ENCODE data around the gene PITPNC1.
"Not testable (repeated sequence)": the region's sequence is repeated elsewhere in the genome, so short reads cannot be mapped to it uniquely, and the experiment has no call there.

Gene PITPNC1

DNA sequence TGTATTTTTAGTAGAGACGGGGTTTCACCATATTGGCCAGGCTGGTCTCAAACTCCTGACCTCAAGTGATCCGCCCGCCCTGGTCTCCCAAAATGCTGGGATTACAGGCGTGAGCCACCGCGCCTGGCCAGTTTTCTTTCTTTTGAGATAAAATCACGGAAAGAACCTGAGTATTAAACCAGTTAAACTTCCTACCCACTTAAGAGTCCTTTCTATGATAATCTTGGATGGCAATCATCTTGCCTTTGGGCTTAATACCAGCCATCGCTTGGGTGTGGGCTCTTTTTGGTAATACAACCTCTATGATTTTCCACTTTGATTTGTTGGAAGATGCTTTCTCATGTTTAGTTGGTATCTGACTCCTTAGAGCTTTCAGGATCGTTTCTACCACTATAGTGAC lies 24.0 kb downstream of the PITPNC1 start:
- no peak for DNase-seq (ENCODE audit: low read depth)
- TF ChIP-seq, protein P1, sequence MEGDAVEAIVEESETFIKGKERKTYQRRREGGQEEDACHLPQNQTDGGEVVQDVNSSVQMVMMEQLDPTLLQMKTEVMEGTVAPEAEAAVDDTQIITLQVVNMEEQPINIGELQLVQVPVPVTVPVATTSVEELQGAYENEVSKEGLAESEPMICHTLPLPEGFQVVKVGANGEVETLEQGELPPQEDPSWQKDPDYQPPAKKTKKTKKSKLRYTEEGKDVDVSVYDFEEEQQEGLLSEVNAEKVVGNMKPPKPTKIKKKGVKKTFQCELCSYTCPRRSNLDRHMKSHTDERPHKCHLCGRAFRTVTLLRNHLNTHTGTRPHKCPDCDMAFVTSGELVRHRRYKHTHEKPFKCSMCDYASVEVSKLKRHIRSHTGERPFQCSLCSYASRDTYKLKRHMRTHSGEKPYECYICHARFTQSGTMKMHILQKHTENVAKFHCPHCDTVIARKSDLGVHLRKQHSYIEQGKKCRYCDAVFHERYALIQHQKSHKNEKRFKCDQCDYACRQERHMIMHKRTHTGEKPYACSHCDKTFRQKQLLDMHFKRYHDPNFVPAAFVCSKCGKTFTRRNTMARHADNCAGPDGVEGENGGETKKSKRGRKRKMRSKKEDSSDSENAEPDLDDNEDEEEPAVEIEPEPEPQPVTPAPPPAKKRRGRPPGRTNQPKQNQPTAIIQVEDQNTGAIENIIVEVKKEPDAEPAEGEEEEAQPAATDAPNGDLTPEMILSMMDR (IDR thresholded peaks at IDR 0.05; ENCODE audit: insufficient read depth, low read depth, low read length, missing control alignments), result no peak
- H3K4me3 ChIP-seq (ENCODE audit: low read length), result no peak overlapping the region

DNA sequence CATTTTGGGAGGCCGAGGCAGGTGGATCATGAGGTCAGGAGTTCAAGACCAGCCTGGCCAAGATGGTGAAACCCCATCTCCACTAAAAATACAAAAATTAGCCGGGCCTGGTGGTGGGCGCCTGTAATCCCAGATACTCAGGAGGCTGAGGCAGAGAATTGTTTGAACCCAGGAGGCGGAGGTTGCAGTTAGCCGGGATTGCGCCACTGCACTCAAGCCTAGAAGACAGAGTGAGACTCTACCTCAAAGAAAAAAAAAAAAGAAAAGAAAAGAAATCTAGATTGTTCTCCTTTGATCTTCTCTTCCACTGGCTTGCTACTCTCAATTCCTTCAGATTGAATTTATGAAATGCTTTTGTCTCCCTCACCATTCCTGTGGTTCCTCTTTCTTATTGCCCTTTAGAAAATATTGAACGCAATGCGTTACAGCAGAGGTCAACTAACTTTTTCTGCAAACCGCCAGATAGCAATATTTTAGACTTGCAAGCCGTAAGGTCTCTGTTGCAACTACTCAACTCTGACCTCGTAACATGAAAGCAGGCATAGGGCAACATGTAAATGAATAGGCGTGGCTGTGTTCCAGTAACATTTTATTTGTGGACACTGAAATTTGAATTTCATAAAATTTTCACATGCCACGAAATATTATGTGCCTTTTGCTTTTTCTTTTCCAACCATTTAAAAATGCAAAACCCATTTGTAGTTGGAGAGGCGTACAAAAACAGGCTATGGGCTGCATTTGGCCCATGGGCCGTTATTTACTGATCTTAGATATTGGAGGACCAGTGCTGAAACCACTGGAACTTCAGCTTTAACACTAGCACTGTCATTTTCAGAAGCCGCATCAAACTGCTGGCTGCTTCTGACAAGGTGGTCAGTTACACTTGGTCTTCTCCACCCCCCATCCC lies 24.8 kb downstream of the PITPNC1 start:
- H3K4me3 ChIP-seq (ENCODE audit: low read length), result no peak overlapping the region
- DNase-seq (ENCODE audit: low read depth), result no peak
- TF ChIP-seq, protein P1 (IDR thresholded peaks at IDR 0.05; ENCODE audit: insufficient read depth, low read depth, low read length, missing control alignments), result no peak

GRCh38 chr17:67403065-67403464 lies 26.0 kb downstream of the PITPNC1 start:
- no peak for DNase-seq (ENCODE audit: low read depth)
- TF ChIP-seq, protein P1 (IDR thresholded peaks at IDR 0.05; ENCODE audit: insufficient read depth, low read depth, low read length, missing control alignments), result no peak
- H3K4me3 ChIP-seq (ENCODE audit: low read length), result no peak overlapping the region

DNA sequence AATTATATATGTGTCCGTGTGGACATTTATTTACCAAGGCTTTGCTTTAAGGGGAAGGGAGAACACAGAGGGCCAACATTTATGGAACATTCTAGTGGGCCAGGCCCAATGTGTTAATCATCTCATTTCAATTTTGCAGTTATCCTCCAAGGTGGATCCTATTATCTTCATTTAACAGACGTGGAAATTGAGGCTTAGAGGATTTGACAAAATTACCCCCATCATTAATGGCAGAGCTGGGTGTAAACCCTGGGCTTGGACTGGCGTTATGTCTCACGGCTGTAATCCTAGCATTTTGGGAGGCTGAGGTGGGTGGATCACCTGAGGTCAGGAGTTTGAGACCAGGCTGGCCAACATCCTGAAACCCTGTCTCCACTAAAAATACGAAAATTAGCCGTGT lies 26.4 kb downstream of the PITPNC1 start:
- no peak overlapping the region for H3K4me3 ChIP-seq (ENCODE audit: low read length)
- no peak for DNase-seq (ENCODE audit: low read depth)
- TF ChIP-seq, protein P1 (IDR thresholded peaks at IDR 0.05; ENCODE audit: insufficient read depth, low read depth, low read length, missing control alignments), result no peak

DNA sequence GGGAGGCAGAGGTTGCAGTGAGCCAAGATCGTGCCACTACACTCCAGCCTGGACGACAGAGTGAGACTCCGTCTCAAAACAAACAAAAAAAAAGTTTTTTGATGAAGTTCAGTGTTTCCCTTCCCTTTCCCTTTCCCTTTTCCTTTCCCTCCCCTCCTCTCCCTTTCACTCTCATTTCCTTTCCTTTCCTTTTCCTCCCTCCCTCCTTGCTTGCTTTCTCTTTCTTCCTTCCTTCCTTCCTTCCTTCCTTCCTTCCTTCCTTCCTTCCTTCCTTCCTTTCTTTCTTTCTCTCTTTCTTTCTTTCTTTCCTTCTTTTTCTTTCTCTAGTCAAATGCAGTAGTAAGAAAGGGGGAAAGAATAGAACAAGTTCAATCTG lies 31.4 kb downstream of the PITPNC1 start:
- DNase-seq (ENCODE audit: low read depth); H3K4me3 ChIP-seq (ENCODE audit: low read length): not testable (repeated sequence)

DNA sequence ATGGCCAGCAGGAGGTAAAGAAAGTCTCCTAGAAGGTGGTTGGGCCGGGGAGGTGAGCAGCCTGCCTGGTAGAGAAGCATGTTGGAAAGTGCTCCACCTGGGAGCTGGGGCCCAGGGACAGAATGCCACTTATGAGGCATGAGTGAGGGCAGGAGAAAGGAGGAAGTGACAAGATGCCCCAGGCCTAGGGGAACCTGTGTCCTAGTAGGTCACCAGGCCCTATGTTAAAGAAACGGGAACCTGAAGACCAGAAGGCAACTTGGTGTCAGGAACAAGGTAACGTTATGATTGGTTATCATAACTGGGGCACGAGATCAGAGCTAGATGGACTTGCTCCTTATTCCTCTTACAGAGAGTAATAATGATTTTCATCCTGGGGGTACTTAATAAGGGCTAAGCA lies 34.3 kb downstream of the PITPNC1 start:
- H3K4me3 ChIP-seq (ENCODE audit: low read length), result no peak overlapping the region
- no peak for DNase-seq (ENCODE audit: low read depth)
- TF ChIP-seq, protein P1 (IDR thresholded peaks at IDR 0.05; ENCODE audit: insufficient read depth, low read depth, low read length, missing control alignments), result no peak

- H3K4me3 ChIP-seq (ENCODE audit: low read length), result no peak overlapping the region
- no peak for DNase-seq (ENCODE audit: low read depth)
- TF ChIP-seq, protein P1 (IDR thresholded peaks at IDR 0.05; ENCODE audit: insufficient read depth, low read depth, low read length, missing control alignments), result no peak
These were observed 35.0 kb downstream of the PITPNC1 start for GRCh38 chr17:67412032-67412431.
